MCF 10A (cell line): ENCODE measurements around the gene ADTRP. TPM values are rescaled to one million over a fixed set of nuclear protein-coding genes. Genes with fewer than 3 reads are reported as not detected.

Experiments used
- BruUV-seq: library from RNA; stranded (reverse); fragments of 400-500 nt; replicated peaks from 2 replicates; lab custom pipeline; 2021; lab: Mats Ljungman, UMichigan
- CTCF ChIA-PET: fragments of 300-600 bp; sonication (Branson Sonifier 250); formaldehyde crosslinking; extraction: SDS; loops from one replicate; lab custom pipeline; 2021; ENCODE audit warnings: antibody characterized with exemption, inconsistent platforms; lab: Yijun Ruan, JAX
- POLR2A ChIA-PET: fragments of 300-600, 350-650 bp; sonication (Branson Sonifier 250); formaldehyde crosslinking; extraction: SDS; loops from one replicate; lab custom pipeline; 2020; ENCODE audit warnings: antibody characterized with exemption, inconsistent platforms; lab: Yijun Ruan, JAX
- DNase-seq: peaks from one replicate; pipeline ENCODE4 v3.0.0-alpha.2; 2018; ENCODE audit not compliant: unreplicated experiment
- H3K27ac Mint-ChIP-seq: one replicate; pipeline ENCODE4 v1.8.0; 2022; ENCODE audit warnings: mild to moderate bottlenecking, low read depth, mixed read lengths; ENCODE audit not compliant: unreplicated experiment
- H3K27me3 Mint-ChIP-seq: one replicate; pipeline ENCODE4 v1.8.0; 2022; ENCODE audit warnings: mixed read lengths; ENCODE audit not compliant: insufficient read depth, unreplicated experiment
- H3K36me3 Mint-ChIP-seq: one replicate; pipeline ENCODE4 v1.8.0; 2022; ENCODE audit warnings: mild to moderate bottlenecking, moderate library complexity, mixed read lengths; ENCODE audit not compliant: insufficient read depth, unreplicated experiment
- H3K4me1 Mint-ChIP-seq: one replicate; pipeline ENCODE4 v1.8.0; 2022; ENCODE audit warnings: mixed read lengths; ENCODE audit not compliant: insufficient read depth, unreplicated experiment
- H3K4me3 Mint-ChIP-seq: one replicate; pipeline ENCODE4 v1.8.0; 2022; ENCODE audit warnings: mild to moderate bottlenecking, moderate library complexity, mixed read lengths; ENCODE audit not compliant: unreplicated experiment
- H3K9me3 Mint-ChIP-seq: one replicate; pipeline ENCODE4 v1.8.0; 2022; ENCODE audit warnings: mixed read lengths; ENCODE audit not compliant: unreplicated experiment
- intact Hi-C: fragments of 100-400 bp; cut with micrococcal nuclease; formaldehyde crosslinking; loops from 2 replicates; pipeline ENCODE4 v1.14.1; 2022
- total RNA-seq: library from RNA; stranded (reverse); gene quantifications from 2 replicates; pipeline ENCODE4 v1.2.3, GENCODE V29; 2022
- TF ChIP-seq, protein P1 (sequence below): fragments of 200-600 bp; IDR thresholded peaks from one replicate; pipeline ENCODE4 v1.8.0; 2022; ENCODE audit warnings: antibody characterized with exemption, mild to moderate bottlenecking; ENCODE audit not compliant: unreplicated experiment

ADTRP gene
- total RNA-seq, 1 experiment from 2014 or later, result 14.8 TPM

DNA sequence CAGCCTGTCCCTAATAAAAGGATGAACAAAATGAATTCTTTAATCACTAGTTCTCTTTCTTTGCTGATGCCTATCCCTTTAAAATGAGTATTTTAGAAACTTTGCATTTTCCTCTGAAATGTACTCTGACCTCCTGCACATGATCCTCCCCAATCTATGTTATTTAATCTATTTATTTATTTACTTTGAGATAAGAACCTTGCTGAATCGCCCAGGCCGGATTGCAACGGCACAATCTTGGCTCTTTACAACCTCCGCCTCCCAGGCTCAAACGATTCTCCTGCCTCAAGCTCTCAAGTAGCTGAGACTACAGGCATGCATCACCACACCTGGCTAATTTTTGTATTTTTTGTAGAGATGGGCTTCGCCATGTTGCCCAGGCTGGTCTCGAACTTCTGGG, 27.9 kb downstream of the ADTRP start:
- intact Hi-C loops, result no loop called here
- H3K4me1 Mint-ChIP-seq, result no peaks in the 10 kb centered on the region
- no peaks in the 10 kb centered on the region for H3K36me3 Mint-ChIP-seq
- ChIA-PET POLR2A (no interaction called here), CTCF (no interaction called here)
- TF ChIP-seq, protein P1, sequence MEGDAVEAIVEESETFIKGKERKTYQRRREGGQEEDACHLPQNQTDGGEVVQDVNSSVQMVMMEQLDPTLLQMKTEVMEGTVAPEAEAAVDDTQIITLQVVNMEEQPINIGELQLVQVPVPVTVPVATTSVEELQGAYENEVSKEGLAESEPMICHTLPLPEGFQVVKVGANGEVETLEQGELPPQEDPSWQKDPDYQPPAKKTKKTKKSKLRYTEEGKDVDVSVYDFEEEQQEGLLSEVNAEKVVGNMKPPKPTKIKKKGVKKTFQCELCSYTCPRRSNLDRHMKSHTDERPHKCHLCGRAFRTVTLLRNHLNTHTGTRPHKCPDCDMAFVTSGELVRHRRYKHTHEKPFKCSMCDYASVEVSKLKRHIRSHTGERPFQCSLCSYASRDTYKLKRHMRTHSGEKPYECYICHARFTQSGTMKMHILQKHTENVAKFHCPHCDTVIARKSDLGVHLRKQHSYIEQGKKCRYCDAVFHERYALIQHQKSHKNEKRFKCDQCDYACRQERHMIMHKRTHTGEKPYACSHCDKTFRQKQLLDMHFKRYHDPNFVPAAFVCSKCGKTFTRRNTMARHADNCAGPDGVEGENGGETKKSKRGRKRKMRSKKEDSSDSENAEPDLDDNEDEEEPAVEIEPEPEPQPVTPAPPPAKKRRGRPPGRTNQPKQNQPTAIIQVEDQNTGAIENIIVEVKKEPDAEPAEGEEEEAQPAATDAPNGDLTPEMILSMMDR, result no peak
- H3K9me3 Mint-ChIP-seq, result no peaks in the 10 kb centered on the region
- H3K4me3 Mint-ChIP-seq, result no peak overlapping the region
- no peaks in the 10 kb centered on the region for H3K27me3 Mint-ChIP-seq
- DNase-seq, result no peak
- BruUV-seq, result no TSS peak
- H3K27ac Mint-ChIP-seq, result no peak overlapping the region

DNA sequence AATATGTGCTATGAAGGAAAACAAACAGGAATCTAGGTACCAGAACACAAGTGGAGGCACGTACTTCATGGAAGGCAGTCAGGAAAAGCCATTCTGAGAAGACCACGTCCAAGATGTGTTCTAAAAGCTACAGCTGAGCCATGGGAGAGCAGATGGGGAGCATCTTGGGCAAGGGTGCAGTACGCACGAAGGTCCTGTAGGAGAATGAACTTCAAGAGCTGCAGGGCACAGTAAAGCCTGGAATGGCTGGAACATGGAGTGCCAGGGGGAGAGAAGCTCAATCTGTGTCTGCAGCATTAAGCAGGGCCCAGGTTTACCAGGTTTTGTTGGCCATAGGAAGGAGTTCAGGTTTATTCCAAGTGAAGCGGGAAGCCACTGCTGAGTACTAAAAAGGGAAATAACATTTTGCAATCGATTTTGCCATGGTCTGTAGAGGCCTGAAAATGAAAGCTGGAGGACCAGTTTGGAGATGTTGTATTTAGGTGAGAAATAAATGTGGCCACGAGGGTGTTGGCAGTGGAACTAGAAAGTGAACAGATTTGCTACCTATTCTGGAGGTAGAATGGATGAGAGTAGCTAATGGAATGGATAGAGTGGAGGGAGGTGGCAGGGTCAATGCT, 29.9 kb downstream of the ADTRP start:
- POLR2A ChIA-PET, result interaction anchor here (0.6 kb wide), 1 partner anchor 23 kb away, joined by 3 read pairs; no protein-coding TSS in a partner anchor
- H3K27me3 Mint-ChIP-seq, result no peaks in the 10 kb centered on the region
- no peak for DNase-seq
- H3K9me3 Mint-ChIP-seq, result no peaks in the 10 kb centered on the region
- no peak overlapping the region for H3K4me3 Mint-ChIP-seq
- intact Hi-C loops, result no loop called here
- TF ChIP-seq, protein P1, result no peak
- no peaks in the 10 kb centered on the region for H3K4me1 Mint-ChIP-seq
- no TSS peak for BruUV-seq
- CTCF ChIA-PET, result interaction anchor here (0.5 to 0.6 kb wide), 4 partner anchors 47 to 1490 kb away, joined by 3 to 4 read pairs (median 3); no protein-coding TSS in a partner anchor
- H3K36me3 Mint-ChIP-seq, result no peaks in the 10 kb centered on the region
- H3K27ac Mint-ChIP-seq, result no peak overlapping the region

DNA sequence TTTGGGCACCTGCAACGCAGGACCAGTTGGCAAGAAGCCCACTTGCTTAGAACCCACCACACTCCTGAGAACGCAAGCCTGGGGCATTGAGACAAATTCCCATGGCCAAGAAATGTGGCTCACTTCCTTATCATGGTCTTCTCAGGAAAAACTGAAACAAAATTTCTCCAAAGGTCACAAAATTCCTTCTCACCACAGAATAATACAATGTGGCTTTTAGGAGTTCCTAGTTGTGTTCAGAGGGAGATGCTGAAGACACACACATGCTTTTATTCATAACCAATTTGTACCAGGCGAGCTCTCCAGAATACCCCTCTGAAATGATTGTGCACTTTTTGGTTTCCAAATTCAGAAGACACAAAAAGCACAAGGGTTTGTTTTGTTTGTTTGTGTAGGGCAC, 31.6 kb downstream of the ADTRP start:
- DNase-seq, result no peak
- ChIA-PET POLR2A (interaction anchor here (0.7 to 1.0 kb wide), 2 partner anchors 17 to 23 kb away, joined by 3 read pairs; no protein-coding TSS in a partner anchor), CTCF (no interaction called here)
- Mint-ChIP-seq H3K27ac (no peak overlapping the region), H3K27me3 (no peaks in the 10 kb centered on the region), H3K9me3 (no peaks in the 10 kb centered on the region), H3K4me1 (no peaks in the 10 kb centered on the region), H3K36me3 (no peaks in the 10 kb centered on the region), H3K4me3 (no peak overlapping the region)
- BruUV-seq, result no TSS peak
- TF ChIP-seq, protein P1, result no peak
- intact Hi-C loops, result no loop called here

DNA sequence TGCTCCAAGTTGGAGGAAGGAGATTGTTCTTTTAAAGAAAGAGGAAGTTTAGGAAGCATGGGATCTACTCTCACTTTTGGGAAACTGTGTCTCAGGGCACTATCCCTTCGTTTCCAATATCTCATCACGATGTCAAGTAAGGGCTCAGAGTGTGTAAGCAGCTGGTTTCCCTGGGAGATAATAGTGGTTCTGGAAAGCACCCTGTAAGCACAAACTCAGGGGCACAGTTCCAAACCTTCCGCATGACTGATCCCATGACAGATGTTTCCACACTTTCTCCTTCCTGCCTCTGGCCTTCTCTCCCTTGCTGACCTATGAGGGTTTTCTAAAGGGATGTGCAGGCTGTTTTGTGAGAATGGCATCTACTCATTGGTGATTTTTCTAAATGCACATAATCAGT, 33.9 kb downstream of the ADTRP start:
- no peak for DNase-seq
- Mint-ChIP-seq H3K4me3 (no peak overlapping the region), H3K36me3 (no peaks in the 10 kb centered on the region), H3K9me3 (no peaks in the 10 kb centered on the region), H3K27me3 (no peaks in the 10 kb centered on the region), H3K4me1 (no peaks in the 10 kb centered on the region), H3K27ac (no peak overlapping the region)
- intact Hi-C loops, result no loop called here
- TF ChIP-seq, protein P1, result no peak
- BruUV-seq, result no TSS peak
- ChIA-PET POLR2A (no interaction called here), CTCF (no interaction called here)
